RWPE1 (cell line): Measurements from ENCODE around the gene ABCA3.

ENCODE experiments used
- CTCF ChIA-PET: fragments of 350-600 bp; sonication (Branson Sonifier 250); formaldehyde crosslinking; extraction: SDS; loops from one replicate; lab custom pipeline; 2021; lab: Yijun Ruan, JAX
- POLR2A ChIA-PET: fragments of 400-600 bp; formaldehyde crosslinking; extraction: SDS; loops from one replicate; lab custom pipeline; 2020; ENCODE audit warnings: antibody characterized with exemption; ENCODE audit not compliant: low non-redundant PET; lab: Yijun Ruan, JAX
- DNase-seq: peaks from one replicate; pipeline ENCODE4 v3.0.0; 2012; ENCODE audit warnings: low spot score
- H3K27ac ChIP-seq: fragments of 450-650 bp; 2 replicates; pipeline ENCODE4 v1.5.1; 2017
- TF ChIP-seq, protein P1 (sequence below): fragments of 450-650 bp; conservative IDR thresholded peaks from 2 replicates; pipeline ENCODE4 v1.5.1; 2017; ENCODE audit warnings: low read depth, mild to moderate bottlenecking

ABCA3 gene

DNA sequence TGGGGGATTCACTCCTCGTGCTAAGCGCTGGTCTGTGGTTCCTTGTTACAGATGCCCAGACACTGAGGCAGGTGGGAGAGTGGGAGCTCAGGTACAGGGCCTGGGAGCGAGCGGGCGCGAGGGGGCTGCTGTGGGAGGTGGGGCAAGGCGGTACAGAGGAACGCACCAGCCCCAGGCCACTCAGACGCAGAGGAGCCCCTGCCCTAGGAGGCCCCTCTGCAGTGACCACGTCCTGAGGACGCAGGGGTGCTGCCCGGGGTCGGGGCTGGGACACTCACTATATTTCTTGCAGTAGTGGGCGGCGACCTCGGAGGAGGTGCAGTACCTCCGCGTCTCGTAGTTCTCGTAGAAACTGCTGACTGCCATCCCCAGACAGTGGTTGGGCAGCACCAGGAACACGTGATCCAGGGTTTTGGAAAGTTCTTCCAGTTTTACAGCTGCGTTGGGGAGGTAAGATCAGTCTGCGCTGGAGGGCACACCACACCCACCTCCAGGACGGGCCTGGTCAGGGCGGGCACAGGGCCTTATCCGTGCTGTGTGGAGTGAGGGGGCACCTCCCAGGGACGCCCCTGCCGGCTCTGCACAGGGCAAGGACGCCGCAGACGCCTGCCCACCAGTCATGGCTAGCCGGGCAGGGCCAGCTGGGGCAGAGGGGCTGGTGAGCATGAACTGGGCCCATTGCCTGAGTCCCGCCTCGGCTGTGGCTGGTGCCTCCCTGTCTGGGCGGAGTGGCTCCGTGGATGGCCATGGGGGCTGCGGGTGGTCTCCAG is 56.3 kb downstream of the ABCA3 start:
- H3K27ac ChIP-seq = no peak overlapping the region
- ChIA-PET CTCF (no interaction called here), POLR2A (no interaction called here)
- TF ChIP-seq, protein P1, sequence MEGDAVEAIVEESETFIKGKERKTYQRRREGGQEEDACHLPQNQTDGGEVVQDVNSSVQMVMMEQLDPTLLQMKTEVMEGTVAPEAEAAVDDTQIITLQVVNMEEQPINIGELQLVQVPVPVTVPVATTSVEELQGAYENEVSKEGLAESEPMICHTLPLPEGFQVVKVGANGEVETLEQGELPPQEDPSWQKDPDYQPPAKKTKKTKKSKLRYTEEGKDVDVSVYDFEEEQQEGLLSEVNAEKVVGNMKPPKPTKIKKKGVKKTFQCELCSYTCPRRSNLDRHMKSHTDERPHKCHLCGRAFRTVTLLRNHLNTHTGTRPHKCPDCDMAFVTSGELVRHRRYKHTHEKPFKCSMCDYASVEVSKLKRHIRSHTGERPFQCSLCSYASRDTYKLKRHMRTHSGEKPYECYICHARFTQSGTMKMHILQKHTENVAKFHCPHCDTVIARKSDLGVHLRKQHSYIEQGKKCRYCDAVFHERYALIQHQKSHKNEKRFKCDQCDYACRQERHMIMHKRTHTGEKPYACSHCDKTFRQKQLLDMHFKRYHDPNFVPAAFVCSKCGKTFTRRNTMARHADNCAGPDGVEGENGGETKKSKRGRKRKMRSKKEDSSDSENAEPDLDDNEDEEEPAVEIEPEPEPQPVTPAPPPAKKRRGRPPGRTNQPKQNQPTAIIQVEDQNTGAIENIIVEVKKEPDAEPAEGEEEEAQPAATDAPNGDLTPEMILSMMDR = no peak
- no peak for DNase-seq

DNA sequence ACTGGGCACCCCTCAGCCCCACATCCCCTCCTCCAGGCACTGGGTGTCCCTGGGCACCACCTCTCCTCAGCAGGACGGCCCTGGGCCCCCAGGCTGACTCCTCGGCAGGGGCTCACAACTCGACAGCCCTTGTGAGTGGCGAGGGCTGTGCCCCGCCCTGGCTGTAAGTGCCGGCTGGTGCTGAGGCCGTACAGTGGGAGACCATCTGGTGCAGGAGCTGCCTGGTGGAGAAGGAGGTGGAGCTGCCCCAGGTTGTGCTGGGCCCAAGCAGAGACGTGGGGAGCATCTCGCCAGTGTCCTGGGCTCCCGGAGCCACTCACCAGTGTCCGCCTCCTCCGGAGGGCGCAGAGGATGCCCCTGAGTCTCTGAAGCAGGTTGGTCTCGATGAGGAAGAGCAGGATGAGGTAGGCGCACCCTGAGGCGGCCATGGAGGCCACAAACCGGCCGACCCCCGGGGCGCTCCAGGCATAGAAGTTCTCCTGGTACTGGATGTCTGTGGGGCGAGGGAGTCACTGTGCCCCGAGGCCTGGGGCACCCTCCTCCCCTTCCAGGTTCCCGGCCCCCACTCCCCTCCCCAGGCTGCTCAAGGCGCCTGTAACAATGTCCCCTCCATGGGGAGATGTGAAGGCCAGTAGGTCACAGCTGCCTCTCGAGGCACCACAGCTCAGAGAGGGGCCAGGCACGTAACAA is 57.5 kb downstream of the ABCA3 start:
- no peak overlapping the region for H3K27ac ChIP-seq
- TF ChIP-seq, protein P1 = no peak
- DNase-seq = no peak
- POLR2A ChIA-PET = interaction anchor here (0.5 kb wide), 1 partner anchor 187 kb away, joined by 3 read pairs; no protein-coding TSS in a partner anchor
- CTCF ChIA-PET = no interaction called here

DNA sequence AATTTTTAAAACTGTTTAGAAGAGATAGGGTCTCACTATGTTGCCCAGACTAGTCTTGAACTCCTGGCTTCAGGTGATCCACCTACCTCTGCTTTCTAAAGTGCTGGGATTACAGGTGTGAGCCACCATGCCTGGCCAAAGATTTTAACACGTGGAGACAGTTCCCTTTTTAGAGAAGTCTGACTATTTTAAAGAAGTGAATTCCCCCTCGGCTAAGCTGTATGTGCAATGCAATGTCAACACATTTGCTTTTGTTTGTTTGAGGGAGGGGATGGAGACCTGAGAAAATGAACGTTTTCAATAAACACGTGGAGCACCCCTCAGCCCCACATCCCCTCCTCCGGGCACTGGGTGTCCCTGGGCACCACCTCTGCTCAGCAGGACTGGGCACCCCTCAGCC is 58.3 kb downstream of the ABCA3 start:
- no peak overlapping the region for H3K27ac ChIP-seq
- no peak for DNase-seq
- POLR2A ChIA-PET = interaction anchor here (0.5 kb wide), 1 partner anchor 187 kb away, joined by 3 read pairs; no protein-coding TSS in a partner anchor
- TF ChIP-seq, protein P1 = no peak
- CTCF ChIA-PET = no interaction called here

DNA sequence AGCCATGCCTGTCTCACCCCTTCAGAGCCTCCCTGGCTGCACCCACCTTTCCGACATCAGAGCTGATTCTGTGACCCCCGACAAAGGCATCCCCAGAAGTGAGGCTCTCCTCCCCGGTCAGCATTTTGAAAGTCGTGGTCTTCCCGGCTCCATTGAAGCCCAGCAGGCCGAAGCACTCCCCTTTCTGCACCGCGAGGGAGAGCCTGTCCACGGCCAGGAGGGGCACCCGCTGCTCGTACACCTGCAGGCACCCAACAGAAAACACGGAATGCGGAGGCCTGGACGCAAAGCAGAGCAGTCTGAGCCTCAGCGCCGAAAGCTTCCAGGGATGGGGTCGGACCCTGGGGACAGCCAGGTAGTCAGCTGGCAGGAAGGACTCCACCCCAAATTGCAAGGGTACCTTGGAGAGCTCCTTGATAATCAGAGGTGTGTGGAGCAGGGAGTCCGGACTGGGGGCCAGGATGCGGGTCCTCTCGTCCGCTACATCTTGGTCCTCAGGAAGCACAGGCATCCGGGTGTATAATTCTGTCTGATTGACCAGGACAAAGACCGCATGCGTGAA is 59.5 kb downstream of the ABCA3 start:
- TF ChIP-seq, protein P1 = no peak
- no peak overlapping the region for H3K27ac ChIP-seq
- POLR2A ChIA-PET = no interaction called here
- no peak for DNase-seq
- CTCF ChIA-PET = interaction anchor here (0.6 kb wide), 1 partner anchor 46 kb away, joined by 3 read pairs; no protein-coding TSS in a partner anchor

DNA sequence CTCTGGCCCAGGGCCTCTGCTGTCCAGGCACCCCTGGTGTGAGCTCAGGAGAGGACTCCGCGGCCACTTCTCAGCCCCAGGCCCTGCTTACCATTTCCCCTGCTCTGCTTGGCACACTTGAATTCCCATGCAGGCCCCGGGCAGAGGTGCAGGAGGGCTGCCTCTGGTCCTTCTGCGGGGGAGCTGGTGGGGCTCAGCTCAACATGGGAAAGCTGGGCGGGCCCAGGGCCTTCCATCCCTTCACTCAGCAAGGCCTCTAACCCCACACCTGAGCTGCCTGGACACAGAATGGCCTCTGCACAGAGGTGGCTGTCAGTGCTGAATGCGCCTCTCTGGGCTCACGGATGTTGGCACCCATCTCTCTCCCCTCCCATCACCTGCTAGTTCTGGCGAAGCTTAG is 60.1 kb downstream of the ABCA3 start:
- ChIA-PET POLR2A (no interaction called here), CTCF (no interaction called here)
- TF ChIP-seq, protein P1 = no peak
- no peak for DNase-seq
- no peak overlapping the region for H3K27ac ChIP-seq
